ENCODE data around the gene NCF2.
A peak's percentile ranks its signal among the peaks of the same experiment; 100 is the strongest.

Gene NCF2

DNA sequence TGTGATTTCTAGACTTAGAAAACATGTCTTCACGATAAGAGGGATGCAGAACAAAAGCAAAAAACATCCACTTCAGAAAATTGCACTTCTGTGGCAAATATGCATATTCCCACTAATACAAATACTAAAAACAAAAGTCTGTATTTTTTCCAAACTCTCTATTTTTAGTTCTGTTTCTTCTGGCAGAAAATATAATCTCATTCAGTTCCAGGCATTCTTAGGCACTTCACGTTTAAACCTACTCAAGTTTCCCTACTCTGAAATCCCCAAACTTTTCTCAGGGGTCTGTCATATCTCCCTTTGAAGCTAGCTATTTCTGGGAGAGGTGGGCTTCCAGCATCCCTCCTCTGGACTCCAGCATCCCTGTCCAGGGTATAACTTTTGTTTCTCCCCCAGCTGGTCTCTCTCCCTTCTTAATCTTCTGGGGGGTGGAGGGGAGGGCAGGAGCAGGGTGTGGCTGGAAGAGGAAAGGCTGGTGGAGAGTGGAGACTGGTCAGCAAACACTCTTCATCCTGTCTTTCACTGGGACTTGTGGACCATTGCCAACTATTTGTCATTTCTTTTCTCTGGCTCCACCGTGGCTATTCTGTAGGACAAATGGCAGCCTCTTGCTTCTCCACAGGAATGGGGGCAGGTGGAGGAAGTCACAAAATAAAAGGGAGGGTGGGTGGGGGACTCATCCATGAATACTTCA is 19.6 kb upstream of the NCF2 start:
- DNase-seq: peak in 1 of 2 experiments; percentile 11

DNA sequence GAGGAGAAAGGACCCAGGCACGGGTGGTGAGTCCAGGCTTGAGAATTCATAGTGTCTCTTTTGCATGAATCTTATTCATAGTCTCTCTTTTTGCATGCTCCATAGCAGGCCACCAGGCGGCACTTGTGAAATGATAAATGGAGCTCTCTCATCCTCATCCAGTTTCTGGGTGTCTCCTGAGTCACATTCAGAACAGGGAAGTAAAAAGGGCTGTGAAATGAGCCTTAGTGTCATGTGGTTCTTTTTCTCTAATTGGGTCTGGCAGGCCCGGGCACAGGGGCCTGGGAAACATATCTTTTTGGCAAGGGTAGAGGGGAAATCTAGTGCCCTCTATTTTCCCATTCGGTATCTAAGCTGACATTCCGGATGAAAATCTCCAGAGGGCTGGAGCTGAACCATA is 19.1 kb upstream of the NCF2 start:
- peak; percentile 6 to 38 for DNase-seq

DNA sequence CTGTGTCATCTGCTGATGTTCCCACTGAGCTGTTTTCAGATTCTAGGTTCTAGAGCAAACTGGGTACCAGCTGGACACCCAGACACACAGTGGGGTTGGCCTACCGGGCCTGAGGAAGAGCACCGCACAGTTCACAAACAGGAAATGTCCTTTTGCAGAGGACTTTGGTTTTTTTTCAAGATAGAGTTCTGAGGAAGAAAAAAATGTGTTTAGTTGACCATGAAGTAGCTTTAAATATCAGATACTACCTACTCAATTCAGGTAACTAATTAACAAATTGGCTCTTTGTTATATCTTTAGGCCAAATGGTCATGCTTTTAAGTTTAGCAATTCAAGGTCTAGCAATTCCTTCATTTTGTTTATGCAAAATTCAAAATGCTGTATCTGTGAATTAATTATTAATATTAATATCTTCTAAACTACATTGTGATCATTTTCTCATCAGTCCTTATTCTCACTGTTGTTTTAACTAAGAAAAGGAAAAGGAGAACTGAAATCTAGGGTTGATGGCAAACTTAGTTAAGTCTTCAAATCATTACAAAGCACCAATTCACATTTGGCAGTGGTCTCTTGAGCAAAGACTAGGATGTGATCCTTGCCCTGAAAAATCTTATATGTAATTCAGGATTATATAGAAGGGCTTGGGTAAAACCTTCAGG is 17.2 kb upstream of the NCF2 start:
- DNase-seq: no peak

DNA sequence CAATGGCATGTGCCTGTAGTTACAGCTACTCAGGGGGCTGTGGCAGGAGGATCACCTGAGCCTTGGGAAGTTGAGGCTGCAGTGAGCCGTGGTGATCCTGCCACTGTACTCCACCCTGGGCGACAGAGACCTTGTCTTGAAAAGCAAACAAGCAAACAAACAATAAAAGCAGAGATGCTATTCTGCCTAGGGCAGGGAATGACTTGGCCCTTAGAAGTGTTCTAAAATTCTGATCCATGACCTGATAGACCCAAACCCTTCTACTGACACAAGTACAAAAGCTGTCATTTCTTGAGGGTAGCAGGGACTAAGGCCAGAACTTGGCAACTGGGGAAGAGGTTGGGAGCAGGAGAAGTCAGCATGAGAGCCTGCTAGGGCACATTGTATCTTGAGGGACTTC is 15.6 kb upstream of the NCF2 start:
- DNase-seq: no peak

DNA sequence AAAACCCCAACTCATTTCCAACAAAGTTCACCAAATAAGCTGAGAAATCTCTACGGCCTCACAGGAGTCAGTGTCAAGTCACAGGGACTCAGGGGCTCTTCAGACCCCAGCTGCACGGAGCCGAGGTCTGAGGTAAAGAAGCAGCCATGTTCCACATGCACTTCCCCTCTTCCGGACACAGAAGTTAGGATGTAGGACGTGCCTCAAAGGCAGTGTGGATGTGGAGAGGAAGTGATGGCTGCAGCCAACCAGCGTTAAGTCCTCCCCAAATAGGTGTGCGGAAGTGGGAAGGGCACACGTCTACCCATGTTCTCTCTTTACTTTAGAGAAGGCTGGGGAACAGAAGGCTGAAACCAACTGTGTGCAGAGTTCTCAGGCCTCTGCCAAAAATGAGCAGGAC is 14.6 kb upstream of the NCF2 start:
- DNase-seq: no peak

DNA sequence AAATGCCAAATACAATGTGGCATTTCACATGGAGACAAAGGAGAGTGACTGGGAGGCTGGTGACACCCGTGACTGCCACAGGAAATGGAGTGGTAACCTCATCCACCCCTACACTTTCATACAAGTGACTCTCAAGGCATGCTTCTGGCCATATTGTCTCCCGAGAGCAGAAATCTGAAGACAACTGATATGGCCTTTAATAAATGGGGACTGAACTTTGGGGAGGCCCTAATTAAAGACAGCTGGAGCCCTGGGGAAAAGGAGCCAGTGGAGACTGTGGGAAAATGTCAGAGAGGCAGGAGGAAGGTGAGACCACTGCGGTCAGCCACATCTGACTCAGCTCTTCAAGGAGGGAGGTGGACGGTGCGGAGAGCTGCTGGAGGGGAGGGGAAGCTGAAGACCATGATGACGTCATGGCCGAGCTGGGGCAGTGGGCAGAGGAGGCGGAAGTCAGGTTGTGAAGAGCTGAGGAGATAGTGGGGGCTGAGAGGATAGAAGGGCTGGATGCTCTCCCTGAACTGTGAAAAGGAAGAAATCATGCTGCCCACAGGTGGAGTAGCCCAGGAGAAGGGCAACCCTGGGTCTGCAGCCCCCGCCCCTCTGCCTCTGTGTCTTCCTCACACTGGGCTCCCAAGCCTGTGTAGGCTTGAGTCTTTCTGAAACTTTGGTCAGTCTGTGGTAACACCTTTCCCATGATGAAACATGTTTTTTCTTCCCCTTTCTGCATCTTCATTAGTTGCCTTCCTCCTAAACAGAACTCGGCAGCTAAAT is 14.0 kb upstream of the NCF2 start:
- DNase-seq: no peak

DNA sequence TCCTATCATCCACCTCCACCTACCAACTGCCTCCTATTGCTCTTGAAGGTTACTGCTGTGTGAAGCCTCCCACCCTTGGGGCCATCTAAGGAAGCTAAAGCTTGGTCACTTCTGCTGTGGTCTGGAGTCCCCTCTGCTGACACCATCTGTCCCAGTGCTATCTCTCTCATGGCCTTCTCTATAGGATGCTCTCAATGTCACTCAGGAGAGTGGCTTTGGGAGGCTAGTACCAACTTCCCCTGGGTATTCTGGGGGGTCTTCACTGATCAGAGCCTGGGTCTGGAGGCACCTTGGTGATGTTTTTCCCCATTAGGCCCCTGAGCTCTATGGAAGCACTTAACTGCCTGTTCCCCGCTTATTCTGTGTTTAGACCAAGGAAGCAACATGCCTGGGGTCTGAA is 12.3 kb upstream of the NCF2 start:
- no peak for DNase-seq

DNA sequence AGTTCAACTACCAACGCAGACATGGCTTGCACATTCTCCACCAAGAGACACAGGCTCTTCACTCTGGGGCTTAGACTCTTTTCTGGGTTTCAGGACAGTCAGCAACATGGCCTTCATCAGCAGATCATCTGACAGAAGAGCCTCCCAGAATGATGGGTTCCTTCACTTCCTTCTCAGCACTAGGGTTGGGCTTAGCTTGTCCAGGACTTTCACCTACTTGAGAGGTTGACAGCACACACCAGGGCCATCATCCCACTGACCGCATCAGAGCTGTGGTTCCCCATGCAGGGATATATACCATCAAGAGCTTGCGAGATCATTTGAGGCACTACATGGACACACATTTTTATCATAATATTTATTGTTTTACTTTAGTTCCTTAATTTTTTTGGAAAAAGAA is 10.4 kb upstream of the NCF2 start:
- DNase-seq: no peak

DNA sequence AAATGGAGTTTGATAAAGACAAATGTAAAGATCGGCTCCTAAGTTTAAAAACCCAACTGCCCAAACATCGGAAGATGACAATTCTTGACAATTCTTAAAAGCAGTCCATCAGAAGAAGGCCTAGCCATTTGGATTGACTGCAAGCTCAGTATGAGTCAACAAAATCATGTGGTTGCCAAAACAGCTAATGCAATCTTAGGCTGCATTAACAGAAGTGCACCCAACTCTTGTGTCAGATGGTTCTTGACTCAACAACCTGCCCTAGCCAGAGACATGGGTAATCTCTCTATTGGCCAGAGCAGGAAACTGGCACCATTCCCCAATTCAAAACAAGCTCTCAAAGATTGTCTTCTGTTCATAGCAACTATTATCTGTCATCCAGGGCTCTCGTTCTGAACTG is 9.9 kb upstream of the NCF2 start:
- no peak for DNase-seq

DNA sequence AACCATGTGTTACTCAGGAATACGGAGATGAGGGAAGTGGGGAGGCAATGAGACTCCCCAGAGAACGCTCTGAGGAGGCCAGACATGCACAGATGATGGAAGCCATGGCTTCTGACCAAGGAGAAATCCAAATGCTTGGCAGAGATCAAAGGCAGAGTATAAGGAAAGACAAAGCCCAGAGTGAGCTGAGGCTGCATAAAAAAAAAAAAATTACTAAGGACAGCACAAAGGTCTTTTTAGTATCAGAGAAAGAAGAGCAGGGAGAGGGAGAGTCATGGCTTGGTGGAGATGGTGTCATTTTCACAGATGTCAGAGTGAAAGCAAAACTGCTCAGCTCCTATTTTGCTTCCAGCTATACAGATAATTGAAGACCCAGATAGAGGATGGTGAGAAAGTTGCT is 8.1 kb upstream of the NCF2 start:
- no peak for DNase-seq

DNA sequence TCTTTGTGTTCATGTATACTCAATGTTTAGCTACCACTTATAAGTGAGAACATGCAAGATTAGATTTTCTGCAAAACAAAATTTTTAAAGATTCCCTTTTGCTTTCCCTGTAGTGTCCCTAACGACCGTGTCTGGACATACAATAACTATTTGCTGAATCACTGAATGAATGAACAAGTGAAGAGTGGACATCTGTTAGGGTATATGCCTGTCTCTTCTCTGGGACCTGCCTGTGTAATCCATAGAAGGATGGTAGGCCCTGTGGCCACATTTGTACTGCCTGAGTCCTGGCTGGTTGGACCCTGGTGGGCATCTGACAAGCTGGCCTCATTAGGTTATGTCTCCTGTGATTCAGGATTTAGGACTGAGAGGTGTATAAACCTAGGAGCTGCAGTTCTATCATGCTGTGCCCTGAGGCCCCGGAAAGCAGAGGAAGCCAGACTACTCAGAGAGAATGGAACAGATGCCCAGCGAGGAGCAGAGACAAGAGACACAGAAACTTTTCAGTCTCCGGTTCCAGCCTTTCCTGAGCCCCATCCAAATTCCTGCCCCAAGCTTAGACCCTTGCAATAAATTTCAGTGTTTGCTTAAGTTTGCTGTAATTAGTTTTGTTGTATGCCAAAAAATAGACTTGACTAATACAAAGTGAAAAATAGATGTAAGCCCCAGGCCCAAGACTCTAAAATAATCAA is 7.5 kb upstream of the NCF2 start:
- DNase-seq: no peak

DNA sequence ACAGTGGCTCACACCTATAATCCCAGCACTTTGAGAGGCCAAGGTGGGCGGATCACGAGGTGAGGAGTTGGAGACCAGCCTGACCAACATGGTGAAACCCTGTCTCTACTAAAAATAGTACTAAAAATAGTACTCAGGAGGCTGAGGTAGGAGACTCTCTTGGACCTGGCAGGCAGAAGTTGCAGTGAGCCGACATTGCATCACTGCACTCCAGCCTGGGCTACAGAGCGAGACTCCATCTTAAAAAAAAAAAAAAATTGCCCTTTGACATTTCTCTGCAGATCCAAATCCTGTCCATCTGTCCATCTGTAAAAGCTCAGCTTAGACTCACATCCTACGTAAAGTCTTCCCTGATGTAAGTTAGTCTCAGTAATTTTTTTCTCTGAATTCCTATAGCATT is 6.2 kb upstream of the NCF2 start:
- no peak for DNase-seq

DNA sequence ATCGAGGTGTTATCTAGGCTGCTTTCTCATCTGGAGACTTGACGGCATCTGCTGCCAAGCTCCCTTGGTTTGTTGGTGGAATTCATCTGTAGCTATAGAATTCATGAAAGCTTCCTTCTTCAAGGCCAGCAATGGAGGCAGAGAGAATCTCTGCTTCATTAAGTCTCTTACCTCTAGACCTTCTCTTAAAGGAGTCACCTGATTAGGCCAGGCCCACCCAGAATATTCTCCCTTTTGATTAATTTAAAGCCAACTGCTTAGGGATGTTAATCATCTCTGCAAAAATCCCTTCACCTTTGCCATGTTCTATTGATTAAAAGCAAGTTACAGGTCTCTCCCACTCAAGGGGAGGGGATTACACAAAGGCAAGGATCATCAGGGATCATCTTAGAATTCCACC is 5.3 kb upstream of the NCF2 start:
- DNase-seq: no peak

DNA sequence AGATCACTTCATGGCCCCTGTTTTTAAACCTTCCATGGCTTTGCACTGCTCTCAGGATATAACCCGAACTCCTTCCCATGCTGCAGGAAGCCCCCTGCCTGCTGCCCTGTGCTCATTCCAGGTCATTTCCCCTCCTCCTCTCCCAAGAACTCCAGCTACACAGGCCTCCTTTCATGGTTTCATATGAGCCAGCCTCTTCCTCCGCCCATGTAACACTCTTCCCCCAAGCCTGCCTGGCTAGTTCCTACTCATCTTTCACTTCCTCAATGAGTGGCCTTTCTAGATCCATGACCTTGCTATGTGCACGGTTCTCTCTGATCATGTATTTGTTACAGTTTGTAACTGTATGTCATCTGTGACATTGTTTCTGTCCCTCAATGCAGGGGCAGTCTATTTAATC is 3.1 kb upstream of the NCF2 start:
- no peak for DNase-seq

DNA sequence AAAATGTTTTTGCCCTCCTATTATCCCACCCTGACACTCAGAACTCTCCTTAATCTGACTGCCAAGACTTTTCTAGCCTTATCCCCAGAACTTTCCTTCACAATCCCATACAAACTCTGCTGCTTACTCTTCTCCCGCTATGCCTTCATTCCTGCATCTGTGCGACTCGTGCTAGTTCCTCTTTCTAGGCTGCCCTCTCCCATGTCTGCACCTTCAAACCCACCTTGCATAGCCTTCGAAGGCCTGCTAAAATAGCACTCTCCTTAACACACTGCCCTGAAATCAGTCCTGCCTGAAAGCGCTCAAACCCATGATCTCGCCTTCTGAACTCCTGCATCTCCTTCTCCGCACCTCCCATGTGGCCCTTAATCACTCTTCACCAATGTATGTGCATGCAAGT is 2.5 kb upstream of the NCF2 start:
- no peak for DNase-seq

DNA sequence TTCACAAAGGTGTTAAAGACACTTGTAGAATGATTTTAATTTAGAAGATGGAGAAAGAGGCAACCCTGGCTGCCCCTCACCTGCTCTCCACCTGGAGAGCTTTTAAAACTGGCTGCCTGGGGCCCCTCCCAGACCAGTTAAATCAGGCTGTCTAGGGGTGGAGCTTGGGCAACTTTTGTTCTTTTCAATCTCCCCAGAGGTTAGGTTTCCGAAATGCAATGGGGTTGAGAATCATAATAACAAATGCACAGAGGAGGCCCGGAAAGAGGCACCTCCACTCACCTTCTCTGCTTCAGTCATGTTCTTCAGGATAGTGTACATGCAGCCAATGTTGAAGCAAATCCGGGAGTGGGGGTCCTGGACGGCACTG is 400 bp downstream of the NCF2 start:
- no peak for DNase-seq

DNA sequence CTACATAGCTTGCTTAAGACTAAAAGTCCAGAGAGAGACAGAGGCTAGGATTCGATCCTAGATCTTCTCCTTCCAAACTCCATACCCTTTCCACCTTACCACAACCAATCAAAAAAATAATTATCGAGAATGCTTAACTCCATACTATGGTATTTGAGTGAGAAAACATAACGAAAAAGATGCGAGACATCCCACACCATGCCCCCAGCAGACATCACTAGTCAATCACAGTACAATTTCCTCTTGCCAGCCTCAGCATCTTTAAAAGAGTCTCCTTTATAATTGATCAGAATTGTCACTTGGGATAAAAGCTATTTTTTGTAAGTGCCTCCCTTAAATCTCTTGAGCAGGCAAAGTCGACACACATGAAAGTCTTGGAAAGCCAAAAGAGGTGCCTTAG is 875 bp downstream of the NCF2 start:
- DNase-seq: no peak

DNA sequence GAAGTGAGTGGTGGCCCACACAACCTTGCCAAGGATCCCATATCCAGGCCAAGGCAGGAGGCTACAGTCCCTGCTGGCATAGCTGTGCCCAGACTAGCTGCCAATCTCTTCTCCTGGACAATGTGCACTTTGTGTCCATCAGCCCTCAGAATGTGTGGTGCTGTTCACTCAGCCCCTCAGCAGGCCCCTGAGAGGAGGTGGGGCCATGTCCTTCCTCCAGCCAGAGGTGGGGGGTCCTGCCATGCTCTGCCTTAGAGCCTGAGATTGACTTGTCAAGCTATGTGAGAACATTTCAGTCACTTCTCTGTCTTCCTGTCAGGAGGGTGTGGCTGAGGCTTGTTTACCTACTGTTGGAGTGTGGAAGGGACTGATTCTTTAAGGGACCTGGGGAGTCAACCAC is 1.4 kb downstream of the NCF2 start:
- DNase-seq: no peak

DNA sequence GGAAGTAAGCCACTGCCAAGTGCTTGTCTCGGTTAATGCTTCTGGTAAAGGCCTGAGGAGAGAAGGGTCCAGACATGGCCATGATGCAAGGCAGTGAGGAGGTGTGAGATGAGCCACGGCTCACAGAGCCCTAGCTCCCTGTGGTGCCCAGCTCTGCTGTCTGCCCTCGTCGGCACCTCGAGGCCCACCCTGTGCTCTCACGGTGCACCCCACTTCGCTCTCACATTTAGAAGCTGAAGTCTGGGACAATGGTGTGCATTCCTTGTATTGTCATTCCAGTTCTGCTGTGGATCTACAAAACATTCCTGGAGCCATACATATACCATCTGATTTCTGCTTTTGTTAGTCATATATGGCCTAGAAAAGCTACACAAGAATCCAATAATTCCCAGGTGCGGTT is 3.3 kb downstream of the NCF2 start:
- no peak for DNase-seq

DNA sequence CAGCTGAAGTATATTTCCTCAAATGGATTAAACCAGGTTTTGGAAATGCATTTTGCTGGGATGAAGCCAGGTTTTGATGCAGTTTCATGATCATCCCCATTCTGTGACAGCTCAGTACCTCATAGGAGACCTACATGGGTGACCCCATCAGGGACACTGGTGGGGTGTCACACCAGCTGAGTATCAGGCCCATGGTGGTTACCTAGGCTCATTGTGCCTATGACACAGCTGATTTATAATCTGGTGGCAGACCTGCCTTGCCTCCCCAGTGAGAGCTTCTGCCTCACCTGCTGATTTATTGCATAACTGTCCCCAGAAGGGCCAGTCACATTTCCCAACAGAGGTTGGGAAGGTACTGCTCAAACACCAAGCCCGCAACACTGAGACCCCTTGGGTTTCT is 3.8 kb downstream of the NCF2 start:
- no peak for DNase-seq

DNA sequence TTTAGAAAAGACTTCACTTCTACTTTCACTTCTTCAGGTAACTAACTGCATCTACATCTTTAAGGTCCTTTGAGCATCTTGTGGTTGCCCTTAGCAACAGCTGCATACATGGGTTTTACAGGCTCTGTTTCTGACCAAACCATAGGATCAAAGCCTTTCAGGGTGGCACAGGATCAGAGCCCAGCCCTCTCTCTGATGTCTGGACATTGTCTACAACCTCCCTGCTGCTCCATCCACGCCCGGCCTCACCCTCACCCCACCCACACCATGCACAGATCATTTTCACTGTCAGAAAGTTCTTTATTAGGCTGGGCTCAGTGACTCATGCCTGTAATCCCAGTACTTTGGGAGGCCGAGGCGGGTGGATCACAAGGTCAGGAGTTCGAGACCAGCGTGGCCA is 5.2 kb downstream of the NCF2 start:
- no peak for DNase-seq

DNA sequence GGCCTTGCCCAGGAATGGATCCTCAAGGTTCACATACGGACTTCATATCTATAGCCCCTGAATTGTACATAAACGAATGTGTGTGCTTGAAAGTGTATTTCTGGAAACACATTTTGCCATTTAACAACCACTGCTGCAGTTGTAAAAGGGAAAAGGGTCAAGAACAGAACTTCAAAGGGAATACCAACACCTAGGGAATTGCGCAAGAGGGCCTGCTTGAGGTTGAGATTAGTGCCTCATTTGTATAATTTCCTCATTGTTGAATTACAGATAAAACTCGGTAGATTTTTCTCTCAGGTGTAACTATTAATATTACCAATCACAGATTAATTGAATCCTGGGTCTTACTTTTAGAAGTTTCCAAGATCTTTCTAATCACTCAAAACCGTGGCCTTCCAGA is 6.1 kb downstream of the NCF2 start:
- DNase-seq: no peak

DNA sequence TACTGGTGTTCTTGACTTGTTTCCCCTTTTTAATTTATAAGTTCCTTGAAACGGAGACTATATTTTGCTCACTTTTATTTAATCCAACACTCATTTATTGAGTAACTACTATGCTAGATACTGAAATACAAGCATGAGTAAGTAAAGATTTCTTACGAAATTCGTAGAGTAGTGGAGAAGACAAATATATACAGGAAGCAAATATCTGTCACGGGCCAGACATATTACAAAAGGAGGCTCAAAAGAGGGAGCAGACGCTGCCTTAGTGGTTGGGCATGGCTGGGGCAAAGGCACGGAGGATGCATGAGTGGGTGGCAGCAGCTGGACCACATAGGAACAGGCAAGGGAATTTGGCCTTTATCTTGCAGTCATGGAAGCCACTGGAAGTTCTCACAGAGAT is 6.8 kb downstream of the NCF2 start:
- no peak for DNase-seq
